IPS-NIHi7 (cell line): ENCODE results near the gene MFNG.

Experiments used
- DNase-seq: peaks from one replicate; pipeline ENCODE4 v3.0.0; 2012; ENCODE audit warnings: mixed read lengths; ENCODE audit errors: extremely low spot score

Gene MFNG

DNA sequence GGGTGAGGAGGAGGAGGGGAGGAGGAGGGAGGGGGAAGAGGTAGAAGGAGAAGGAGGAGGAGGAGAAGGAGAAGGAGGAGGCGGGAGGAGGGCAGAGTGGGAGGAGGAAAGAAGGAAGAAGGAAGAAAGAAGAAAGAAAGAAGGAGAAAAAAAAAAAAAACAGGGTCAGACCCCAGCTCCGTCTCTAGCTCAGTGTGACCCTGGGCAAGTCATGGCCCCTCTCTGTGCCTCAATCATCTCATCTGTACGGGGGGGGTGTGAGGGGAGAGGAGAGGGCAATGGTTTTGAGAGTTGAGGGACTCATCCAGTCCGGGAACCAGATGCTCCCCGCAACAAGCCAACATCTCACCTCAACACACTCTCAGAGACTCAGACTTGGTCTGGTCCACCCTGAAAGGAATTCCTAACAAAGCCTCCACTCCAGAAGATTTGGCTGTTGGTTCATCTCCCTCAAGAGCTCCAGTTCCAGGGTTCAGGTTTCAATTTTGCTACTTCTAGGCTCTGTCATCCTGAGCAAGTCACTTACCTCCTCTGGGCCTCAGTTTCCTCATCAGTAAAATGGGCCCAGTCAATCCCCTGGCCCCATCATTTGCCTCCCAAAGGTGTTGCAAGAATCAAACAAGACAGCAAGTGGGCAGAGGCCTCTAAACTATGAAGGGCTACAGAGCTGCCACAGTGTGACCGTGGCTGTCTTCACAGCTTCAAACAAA lies 25.4 kb upstream of the MFNG start:
- DNase-seq, result no peak

DNA sequence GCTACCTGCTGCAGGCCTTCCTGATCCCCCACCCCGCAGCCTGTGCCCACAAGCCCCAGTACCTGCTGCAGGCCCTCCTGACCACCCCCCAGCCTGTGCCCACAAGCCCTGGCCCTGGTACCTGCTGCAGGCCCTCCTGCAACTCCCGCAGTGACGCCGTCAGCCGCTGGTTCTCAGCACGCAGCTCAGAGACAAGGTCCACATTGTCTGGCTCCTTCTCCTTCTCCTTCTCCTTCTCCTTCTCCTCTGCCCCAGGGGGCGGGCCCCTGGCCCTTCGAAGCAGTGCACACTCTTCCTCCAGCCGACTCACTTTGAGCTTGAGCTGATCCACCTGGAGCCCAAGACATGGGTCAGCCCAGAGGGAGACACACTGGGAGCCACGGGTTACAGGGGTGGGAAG lies 23.9 kb upstream of the MFNG start:
- no peak for DNase-seq

DNA sequence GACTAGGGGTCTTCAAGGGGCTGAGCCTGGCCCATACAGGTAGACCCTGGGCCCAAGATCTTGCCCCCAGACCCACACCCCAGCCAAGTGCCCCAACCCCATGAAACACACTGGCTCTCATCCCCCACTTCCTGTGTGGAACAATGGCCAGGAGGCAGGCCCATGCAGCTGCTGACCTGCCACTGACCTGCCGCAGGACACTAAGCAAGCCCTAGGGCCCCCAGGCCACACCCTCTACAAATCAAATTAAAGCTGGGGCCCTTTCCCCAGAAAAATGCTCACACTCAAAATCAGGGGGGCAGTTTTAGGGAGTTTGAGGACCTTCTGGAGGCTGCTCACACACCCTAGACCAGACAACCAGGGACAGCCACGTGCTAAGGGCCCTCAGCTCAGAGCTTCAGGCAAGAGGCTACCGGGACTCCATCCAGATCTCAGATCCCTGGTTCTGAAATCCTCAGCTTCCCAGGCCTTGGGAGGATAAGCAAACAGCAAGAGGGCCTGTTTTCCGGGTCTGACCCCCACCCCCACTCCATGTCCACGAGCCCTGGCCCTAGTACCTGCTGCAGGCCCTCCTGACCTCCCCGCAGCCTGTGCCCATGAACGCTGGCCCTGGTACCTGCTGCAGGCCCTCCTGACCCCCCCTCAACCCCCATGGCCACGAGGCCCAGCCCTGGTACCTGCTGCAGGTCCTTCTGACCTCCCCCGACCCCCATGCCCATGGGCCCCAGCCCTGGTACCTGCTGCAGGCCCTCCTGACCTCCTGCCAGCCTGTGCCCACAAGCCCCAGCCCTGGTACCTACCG lies 23.1 kb upstream of the MFNG start:
- no peak for DNase-seq

DNA sequence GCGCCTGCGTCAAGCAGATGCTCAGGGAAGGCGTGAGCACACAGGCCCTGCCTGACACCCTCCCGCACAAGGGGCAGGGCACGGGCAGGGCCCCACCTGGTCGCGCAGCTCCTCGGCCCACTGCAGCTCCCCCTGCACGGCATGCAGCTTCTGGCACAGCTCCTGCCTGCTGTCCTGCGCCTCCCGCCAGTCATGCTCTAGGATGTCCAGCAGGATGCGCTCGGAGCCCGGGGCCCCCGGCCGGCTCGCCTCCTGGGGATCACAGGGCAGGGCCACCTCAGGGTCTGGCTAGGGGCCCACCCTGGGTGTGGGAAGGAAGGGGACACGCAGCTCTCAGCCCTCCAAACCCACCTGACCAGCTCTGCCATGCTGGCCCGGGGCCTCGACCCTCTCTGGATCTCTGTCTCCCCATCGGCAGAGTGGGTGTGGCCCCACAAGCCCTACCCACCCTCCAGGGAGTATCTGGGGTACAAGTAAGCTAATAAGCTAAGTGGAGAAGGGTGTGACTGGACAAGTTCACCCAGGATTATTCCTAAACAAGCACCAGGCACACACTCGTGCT lies 22.3 kb upstream of the MFNG start:
- DNase-seq, result no peak

DNA sequence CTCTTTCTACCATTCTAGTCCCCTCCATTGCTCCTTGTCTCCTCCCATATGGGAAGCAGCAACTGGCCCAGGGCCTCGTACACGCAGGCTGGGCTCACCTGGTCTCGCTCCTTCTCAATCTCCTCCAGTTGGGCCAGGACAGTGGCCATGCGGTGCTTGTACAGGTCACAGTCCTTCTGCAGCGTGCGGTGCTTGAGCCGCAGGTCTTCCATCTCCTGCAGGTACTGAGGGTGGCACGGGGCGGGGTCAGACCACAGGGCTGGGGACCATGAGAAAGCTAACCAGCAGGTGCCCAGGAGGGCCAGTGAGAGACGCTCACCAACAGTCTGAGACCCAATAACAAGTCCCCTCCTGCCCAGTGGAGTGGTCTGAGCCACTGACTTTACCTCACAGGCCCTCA lies 21.5 kb upstream of the MFNG start:
- no peak for DNase-seq

DNA sequence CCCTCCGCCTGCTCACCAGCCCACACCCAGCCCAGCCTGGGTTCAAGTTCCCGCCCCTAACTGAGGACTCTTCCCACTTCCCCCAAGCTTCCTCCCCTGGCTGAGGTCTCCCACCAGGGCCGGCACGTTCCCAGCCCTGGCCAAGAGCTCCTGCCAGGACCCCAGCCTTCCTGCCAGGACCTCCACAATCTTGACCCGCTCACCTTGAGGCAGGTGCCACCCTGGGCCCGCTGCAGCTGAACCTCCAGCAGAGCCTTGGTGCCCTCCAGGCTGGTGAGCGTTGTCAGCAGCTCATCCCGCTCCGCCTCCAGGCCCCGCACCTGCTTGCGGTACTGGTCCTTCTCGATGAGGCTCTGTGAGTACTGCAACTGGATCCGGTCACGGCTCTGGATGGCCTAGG lies 19.8 kb upstream of the MFNG start:
- no peak for DNase-seq

DNA sequence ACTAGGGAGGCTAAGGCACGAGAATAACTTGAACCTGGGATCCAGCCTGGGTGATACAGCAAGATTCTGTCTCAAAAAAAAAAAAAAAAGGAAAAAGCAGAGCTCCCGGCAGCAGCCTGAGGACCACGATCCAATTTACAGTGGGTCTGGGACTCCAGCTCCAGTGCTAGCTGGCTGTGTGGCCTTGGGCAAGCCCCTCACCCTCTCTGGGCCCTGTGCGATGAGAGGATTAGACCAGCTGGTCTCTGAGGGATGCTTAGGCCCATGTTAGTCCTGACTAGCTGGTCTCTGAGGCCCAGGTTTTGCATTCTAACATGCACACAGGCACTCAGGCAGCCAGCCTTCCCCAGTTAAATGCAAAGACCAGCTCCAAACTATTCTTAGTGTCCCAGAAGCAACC lies 19.4 kb upstream of the MFNG start:
- no peak for DNase-seq

DNA sequence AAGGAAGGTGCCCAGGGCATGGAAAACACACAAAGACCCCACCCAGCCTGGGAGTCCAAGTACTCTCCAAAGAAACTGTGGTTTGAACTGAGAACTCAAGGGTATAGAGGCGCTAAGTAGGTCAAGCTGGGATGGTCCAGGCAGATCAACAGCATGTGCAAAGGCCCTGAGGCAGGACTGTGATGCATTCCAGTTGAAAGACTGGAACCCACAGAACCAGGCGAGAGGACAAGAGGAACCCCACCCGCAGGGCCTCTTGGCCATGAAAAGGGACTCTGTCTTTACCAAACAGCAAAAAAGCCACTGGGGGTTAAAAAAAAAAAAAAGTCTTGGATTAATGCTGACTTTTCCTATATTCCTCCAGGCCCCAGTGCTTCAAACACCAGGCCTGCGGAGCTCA lies 18.8 kb upstream of the MFNG start:
- DNase-seq, result no peak

DNA sequence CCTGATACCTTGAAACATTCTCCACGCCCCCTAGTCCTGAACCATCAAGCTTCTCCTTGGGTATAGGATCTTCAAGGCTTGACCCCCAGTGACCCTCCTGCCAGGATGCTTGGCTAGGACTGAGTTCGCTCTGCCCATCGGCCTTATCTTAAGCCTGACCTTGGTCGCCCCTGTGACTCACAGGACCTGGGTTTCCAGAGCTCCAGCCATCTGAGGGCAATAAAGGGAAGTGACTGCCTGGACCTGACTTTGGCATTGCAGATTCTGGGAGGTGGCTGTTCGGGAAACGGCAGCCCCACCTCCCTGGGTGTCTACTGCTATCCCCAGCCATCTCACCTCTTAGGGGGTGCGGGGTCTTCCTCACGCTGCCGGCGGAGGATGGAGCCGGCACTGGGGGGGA lies 17.7 kb upstream of the MFNG start:
- DNase-seq, result no peak

DNA sequence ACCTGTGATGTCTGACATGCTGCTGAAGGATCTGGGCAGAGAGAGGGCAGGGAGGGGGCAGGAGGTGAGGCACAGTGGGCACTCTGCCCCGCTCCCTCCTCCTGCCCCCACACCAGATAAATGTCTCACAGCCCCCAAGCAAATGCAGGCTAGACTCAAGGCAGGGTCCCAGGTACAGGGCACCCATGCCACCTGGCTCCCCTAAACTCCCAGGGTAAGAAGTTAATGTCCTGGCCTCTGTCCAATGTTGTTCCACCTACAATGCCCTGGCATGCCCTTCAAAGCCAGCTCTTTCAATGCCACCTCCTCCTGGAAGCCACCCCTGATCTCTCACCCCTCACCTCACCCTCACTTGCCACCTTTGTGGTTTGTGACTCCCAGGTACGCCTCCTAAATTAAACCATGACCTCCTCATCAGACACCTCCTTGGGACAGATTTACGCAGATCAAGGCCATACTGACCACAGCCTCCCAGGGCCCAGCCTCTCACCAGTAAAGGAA lies 17.0 kb upstream of the MFNG start:
- no peak for DNase-seq

DNA sequence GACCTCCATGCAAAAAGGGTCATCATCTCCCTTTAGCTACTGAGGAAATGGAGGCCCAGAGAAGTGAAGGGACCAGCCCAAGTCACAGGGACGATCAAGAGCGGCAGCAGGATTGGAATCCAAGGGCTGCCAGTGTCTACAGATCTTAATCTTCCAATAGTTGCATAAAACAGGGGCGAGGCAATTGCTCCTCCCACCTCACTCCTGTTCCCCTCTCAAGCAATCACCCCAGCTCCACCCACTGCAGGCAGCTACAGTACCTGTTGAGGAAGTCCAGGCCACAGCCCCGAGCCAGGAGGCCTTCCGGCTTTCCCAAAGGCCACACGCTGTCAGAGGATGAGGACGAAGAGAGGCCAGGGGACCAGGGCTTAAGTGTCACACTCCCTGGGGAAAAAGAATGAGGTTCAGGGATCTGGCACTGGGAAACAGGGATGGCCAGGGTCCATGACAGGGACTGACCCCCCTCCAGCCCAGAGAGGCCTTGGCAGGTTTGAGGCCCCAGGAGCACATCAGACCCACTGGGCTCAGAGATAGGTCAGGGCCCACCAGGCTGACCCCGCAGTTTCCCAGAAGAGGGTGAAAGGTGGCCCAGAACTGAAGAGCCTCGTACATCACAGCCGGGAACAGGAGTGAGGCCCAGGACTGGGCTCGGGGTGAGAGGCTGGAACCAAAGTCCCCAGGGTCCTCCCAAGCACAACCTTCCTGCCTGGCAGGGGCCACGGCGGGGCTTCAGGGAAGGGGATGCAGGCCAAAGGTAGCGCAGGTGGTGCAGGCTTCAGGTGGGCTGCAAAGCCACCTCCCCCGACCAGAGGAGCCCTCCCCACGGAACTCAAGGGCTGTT lies 16.4 kb upstream of the MFNG start:
- DNase-seq, result no peak

DNA sequence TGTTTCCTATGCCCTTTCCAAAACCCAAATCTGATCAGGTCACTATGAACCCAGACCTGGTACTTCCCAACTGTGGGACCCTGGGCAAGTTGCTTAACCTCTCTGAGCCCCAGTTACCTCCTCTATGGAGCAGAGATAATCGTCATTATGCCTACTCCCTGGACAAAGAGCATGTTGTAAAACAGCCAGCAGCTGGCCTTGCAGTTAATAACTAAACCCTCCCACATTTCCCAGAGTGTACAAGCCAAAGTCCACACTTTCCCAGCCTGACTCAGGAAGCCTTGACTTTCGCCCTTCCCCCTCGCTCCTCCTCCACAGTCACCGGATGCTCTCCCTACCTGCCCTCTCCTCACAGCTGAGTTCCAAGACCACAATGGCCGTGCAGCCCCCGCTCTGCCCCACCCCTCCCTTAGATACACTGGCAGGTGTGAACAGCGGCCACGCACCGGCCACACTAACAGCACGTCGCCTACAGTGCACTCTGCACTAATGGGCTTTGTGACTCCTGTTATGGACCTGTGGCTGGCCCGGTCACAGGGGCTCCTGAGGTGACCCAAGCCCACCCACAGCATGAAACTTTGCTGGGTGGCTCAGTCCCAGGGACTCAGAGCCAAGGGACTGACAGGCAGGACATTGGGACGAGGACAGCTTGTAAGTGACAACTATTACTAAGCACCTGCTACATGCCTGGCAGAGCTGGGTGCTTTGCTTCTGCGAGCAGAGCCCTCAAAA lies 15.6 kb upstream of the MFNG start:
- no peak for DNase-seq

DNA sequence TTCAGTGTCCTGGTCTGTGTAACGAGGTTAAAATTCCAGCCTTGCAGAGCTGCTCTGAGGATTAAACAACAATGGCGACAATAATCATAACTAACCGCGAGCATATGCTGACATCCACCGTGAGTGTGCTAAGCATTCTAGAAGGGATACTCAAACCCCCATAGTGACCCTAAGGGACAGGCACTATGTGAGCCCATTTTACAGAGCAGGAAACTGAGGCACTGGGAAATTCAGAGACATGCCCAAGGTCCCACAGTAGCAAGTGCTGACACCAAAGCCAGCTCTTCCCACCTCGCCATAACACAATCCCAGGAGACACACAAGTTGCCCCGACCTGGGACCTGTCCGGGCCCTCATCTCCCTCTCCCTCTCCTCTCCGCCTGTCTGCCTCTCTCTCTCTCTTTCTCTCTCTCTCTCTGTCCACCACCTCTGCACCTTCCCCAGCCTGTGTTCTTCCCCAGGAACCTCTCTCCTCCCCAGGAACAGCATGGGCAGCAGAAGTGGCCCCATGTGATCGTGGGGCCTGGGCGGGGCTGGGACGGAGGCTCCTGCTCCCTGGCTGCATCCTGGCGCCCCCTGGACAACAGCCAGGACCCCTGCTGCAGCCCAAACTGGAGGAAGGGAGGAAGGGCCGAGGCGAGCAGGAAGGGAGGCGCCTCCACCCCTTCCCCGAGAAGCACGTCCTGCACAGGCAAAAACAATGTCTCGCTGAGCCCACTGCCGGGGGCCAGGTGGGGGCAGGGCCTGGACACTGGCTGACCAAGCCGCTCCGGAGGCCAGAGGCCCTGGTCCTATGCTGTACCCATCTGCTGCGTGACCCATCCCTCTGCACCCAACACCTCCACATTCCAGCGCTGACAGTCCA lies 14.8 kb upstream of the MFNG start:
- no peak for DNase-seq

DNA sequence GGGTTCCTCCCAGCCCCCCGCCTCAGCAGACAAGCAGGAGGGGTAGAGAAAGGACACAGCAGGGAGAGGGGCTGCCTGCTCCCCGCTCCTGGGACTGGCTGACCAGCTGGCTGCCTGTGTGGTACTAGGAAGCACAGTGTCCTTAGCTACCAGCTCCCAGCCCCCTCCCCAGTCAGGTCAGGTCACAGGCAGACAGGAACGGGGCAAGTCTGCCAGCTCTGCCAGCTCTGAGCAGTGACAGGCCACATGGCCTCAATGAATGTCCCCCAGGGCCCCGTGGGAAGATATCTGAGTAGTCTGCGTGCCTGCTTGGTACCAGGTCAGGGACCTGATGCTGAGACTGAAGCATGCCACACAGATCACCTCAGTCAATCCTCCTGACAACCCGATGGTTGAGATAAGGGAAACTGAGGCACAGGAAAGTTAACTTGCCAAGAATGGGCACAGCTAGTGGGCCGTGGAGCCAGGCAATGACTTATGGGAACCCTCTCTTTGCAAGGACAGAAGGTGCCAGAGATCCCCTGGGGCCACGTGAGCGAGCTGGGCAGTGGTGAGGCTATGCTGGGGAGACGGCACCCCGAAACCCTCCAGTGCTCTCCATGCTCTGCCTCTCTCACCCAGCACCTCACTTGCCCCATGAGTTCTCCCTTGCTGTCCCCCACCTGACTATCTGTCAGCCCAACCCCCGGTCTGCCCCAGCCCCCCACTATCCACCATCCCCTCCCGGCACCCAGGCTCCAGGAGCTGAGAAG lies 13.8 kb upstream of the MFNG start:
- no peak for DNase-seq

DNA sequence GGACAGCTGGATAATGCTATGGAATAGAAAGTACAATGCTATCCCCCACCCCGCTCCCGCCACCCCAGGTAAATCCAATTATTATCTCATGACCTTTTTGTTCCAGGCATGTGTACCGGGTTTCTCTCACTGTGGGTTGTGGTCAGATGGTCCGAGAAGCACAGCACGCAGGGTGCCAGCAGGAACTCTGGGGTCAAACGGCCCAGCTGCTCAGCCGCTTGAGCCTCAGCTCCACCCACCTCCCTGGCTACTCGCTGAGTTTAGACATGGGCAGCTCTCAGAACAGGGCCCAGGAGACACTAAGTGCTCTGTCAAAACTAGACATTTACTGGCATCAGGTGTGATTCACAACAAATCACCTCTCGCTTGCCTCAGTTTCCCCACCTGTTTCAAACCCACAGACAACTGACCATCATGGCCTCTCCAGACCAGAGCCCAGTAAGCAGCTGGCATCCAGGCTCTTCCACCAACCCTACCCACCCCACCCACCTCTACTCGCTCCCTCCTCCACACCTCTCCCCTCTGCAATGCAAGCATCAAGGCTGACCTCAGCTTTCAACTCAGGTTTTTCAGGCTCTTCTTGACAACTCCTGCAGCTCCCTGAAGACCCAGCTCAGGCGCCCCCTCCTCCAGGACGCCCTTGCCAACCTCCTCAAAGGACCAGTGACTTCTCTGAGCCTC lies 13.0 kb upstream of the MFNG start:
- no peak for DNase-seq

DNA sequence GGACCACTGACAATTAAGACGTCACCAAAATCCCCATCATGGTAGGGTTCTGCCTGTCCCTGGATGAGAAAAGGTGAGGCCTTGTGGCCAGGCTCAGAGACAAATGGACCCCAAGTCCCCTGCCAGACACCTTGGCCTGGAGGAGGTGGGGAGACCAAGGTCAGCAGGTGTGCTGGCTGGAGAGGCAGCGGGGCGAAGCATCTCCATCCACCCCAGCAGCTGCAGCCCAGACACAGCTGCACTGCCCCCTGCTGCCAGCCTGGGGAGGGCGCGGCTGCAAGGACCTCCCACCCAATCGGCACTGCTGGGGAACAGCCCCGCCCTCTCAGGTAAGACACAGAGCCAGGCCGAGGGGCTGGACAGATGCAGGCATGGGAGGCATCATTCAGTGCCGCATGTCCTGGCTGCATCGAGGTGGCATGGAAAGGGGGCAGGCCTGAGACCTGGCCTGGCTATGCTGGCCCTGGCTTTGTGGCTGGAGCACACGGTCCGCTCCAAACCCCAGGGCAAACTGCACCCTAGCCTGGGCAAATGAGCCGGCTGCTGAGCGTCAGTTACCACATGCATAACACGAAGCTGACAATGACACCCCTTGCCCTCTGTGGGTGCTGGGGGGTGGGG lies 12.2 kb upstream of the MFNG start:
- DNase-seq, result peak; percentile 99

DNA sequence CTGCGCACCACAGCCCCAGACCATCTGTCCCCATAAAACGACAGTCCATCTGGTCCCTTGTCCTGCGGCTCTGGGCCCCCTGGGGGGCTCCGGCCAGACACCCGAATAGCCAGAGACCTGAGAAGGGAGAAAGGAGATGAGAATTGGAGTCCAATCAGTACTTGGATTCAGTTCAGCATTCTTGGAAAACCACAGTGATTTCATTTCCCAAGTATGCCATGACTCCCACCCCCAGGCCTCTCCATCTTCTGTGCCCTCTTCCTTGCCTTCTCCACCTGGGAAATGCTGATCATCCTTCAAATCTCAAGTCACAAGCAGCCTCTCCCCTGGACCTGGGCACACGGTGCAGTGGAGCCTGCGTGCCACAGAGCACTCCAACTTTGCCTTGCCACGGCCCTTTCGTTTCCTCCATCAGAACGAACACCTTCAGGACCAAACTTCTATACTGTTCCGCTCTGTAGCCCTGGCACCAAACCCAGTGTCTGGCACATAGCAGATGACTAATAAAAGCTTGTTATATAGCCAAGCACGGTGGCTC lies 10.9 kb upstream of the MFNG start:
- DNase-seq, result no peak

DNA sequence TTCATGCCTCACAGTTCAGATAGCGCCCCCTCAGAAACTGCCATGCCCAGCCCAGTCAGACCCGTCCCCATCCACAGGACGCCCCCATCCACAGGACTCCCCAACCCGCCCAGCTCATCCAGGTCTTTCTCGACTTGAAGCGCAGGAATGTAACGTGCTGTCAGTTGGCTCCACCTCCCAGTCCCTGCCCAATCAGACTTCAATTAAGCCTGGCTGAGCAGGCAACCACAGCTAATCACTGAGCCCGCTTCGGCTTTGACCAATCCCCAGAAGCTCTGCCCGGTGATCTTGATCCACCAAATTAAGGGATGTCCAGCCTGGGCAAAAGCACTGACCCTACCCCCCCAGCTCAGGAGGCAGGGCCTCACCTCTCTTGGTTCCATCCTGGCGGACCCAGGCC lies 10.5 kb upstream of the MFNG start:
- peak; percentile 66 for DNase-seq
